GM12878 (cell line): ENCODE measurements around the gene SLC9A8. TPM values are rescaled to one million over a fixed set of nuclear protein-coding genes. Genes with fewer than 3 reads are reported as not detected.

Source experiments
- ATAC-seq: fragments of 200-7000 bp; cut with Tn5 transposase; 3 replicates; pipeline ENCODE4 v1.9.1; 2020; ENCODE audit warnings: mild to moderate bottlenecking, moderate library complexity
- BruUV-seq: library from RNA; stranded (reverse); fragments of 400-500 nt; replicated peaks from 2 replicates; lab custom pipeline; 2021; lab: Mats Ljungman, UMichigan
- CTCF ChIA-PET: fragments of 300-600 bp; sonication (Branson Sonifier 250); formaldehyde crosslinking; extraction: SDS; loops from one replicate; lab custom pipeline; 2021; ENCODE audit warnings: inconsistent platforms; lab: Yijun Ruan, JAX
- POLR2A ChIA-PET: fragments of 350-600 bp; formaldehyde crosslinking; extraction: SDS; loops from one replicate; lab custom pipeline; 2021; ENCODE audit warnings: inconsistent platforms; lab: Charles Lee
- RAD21 ChIA-PET: fragments of 300-600 bp; sonication (Branson Sonifier 250); formaldehyde crosslinking; loops from one replicate; lab custom pipeline; 2023; ENCODE audit warnings: antibody characterized with exemption; ENCODE audit not compliant: unreplicated experiment; lab: Charles Lee
- SMC1A ChIA-PET: fragments of 300-600 bp; sonication (Branson Sonifier 250); formaldehyde crosslinking; loops from one replicate; lab custom pipeline; 2023; ENCODE audit not compliant: unreplicated experiment, uncharacterized antibody; lab: Charles Lee
- DNase-seq: peaks from one replicate; pipeline ENCODE4 v3.0.0-alpha.2; 2011; ENCODE audit warnings: low read depth, low spot score
- FAIRE-seq: peaks from 3 replicates; lab custom pipeline; 2011; peaks lifted over from hg19 to GRCh38; lab: Jason Lieb, UNC
- H2AFZ ChIP-seq: 2 replicates; pipeline ENCODE4 v1.6.0; 2011; ENCODE audit warnings: low read depth, low read length, control low read depth; ENCODE audit not compliant: control insufficient read depth
- H3K27ac ChIP-seq: 2 replicates; pipeline ENCODE4 v1.5.1; 2011; ENCODE audit warnings: control low read depth; ENCODE audit not compliant: control insufficient read depth, insufficient read depth
- H3K27me3 ChIP-seq, 2 experiments: replicated peaks in 1 of 2; 2 replicates each; pipeline versions ENCODE4 v1.6.0 to v1.6.1; 2011; ENCODE audit warnings: low read length in 1 of 2; ENCODE audit not compliant: control insufficient read depth in 2 of 2, insufficient read depth in 2 of 2
- H3K36me3 ChIP-seq, 2 experiments: 2 replicates each; pipeline ENCODE4 v1.5.1; 2011; ENCODE audit warnings: low read length in 1 of 2; ENCODE audit not compliant: control insufficient read depth in 2 of 2, insufficient read depth in 2 of 2
- H3K4me1 ChIP-seq: 2 replicates; pipeline ENCODE4 v1.6.1; 2011; ENCODE audit warnings: mild to moderate bottlenecking, low read length, moderate library complexity, mixed read lengths; ENCODE audit not compliant: control insufficient read depth, insufficient read depth
- H3K4me2 ChIP-seq: 2 replicates; pipeline ENCODE4 v1.6.0; 2011; ENCODE audit warnings: control low read depth; ENCODE audit not compliant: control insufficient read depth, insufficient read depth
- H3K4me3 ChIP-seq: fragments of 200-600 bp; sonication (generic); 2 replicates; pipeline ENCODE4 v1.5.1; 2016
- H3K79me2 ChIP-seq: 2 replicates; pipeline ENCODE4 v1.6.0; 2011; ENCODE audit warnings: low read length; ENCODE audit not compliant: control insufficient read depth, insufficient read depth
- H3K9ac ChIP-seq: 2 replicates; pipeline ENCODE4 v1.8.0; 2011; ENCODE audit warnings: low read length, control low read depth, mixed read lengths; ENCODE audit not compliant: control insufficient read depth, insufficient read depth
- H3K9me3 ChIP-seq: replicated peaks from 3 replicates; pipeline ENCODE4 v1.5.1; 2011; ENCODE audit warnings: mild to moderate bottlenecking, low read length; ENCODE audit not compliant: control insufficient read depth, insufficient read depth
- H4K20me1 ChIP-seq: 2 replicates; pipeline ENCODE4 v1.6.0; 2011; ENCODE audit not compliant: control insufficient read depth, insufficient read depth
- ASH2L ChIP-seq: fragments of 300-600, 200-600 bp; sonication (generic); IDR thresholded peaks from 2 replicates; pipeline ENCODE4 v1.6.1; 2017; ENCODE audit warnings: low read depth, mild to moderate bottlenecking, borderline replicate concordance
- BHLHE40 ChIP-seq, 2 experiments: fragments of 450-650 bp in 1 of 2; IDR thresholded peaks; 2 replicates each; pipeline ENCODE4 v1.6.1; 2011 to 2017; ENCODE audit warnings: low read depth in 2 of 2, borderline replicate concordance in 1 of 2, improper control_type of control experiment in 1 of 2, low read length in 1 of 2, mild to moderate bottlenecking in 1 of 2
- DPF2 ChIP-seq: fragments of 450-650 bp; IDR thresholded peaks from 2 replicates; pipeline ENCODE4 v1.6.1; 2017; ENCODE audit warnings: mild to moderate bottlenecking
- EZH2 ChIP-seq: IDR thresholded peaks from 2 replicates; pipeline ENCODE4 v1.6.1; 2012; ENCODE audit warnings: low read depth, mild to moderate bottlenecking, control low read depth, inconsistent platforms, low read length, borderline replicate concordance; ENCODE audit not compliant: control insufficient read depth
- NR2C1 ChIP-seq: fragments of 450-650 bp; IDR thresholded peaks from 2 replicates; pipeline ENCODE4 v1.6.1; 2017; ENCODE audit warnings: antibody characterized with exemption, mild to moderate bottlenecking, moderate library complexity
- PAX8 ChIP-seq: fragments of 450-650 bp; IDR thresholded peaks from 2 replicates; pipeline ENCODE4 v1.6.1; 2017; ENCODE audit warnings: mild to moderate bottlenecking, moderate library complexity
- POU2F2 ChIP-seq: IDR thresholded peaks from 3 replicates; pipeline ENCODE4 v1.6.1; 2011; ENCODE audit warnings: low read depth, mild to moderate bottlenecking, low read length, borderline replicate concordance
- RCOR1 ChIP-seq: conservative IDR thresholded peaks from 2 replicates; pipeline ENCODE4 v1.6.1; 2012; ENCODE audit warnings: low read depth, low read length, improper control_type of control experiment
- STAT1 ChIP-seq: fragments of 450-650 bp; conservative IDR thresholded peaks from 2 replicates; pipeline ENCODE4 v1.6.1; 2014; ENCODE audit warnings: antibody characterized with exemption, mild to moderate bottlenecking
- YY1 ChIP-seq: IDR thresholded peaks from 2 replicates; pipeline ENCODE4 v1.6.1; 2011; ENCODE audit warnings: low read depth, mild to moderate bottlenecking, low read length
- ZBTB40 ChIP-seq: fragments of 450-650 bp; IDR thresholded peaks from 2 replicates; pipeline ENCODE4 v1.6.1; 2016; ENCODE audit warnings: mild to moderate bottlenecking, moderate library complexity, borderline replicate concordance
- WGBS: methylation state at CpG from one replicate; pipeline ENCODE4 v1.1.6; 2016; ENCODE audit warnings: low lambda C conversion rate; ENCODE audit not compliant: insufficient replicate concordance, insufficient coverage; ENCODE audit errors: missing lambda C conversion rate; 5-methylcytosine and 5-hydroxymethylcytosine counted together
- in situ Hi-C: fragments of 300-500 bp; cut with MboI; formaldehyde crosslinking; loops from 9 replicates; pipeline ENCODE4 v1.14.3; 2018; ENCODE audit warnings: mixed read lengths
- intact Hi-C: fragments of 100-400 bp; cut with micrococcal nuclease; formaldehyde crosslinking; loops from one replicate; pipeline ENCODE4 v1.14.2; 2022; ENCODE audit not compliant: unreplicated experiment
- polyA plus RNA-seq, 11 experiments: library from polyadenylated mRNA; depleted of rRNA in 4 of 11; unstranded in 6 of 11; stranded (reverse) in 5 of 11; fragments of >200 nt; fragmentation: Nextera tagmentation in 4 of 11; fragmentation: Illumina TruSeq in 1 of 11; extraction: Ambion mirVana in 4 of 11; extraction: Trizol in 1 of 11; gene quantifications; 1 replicate in 1 of 11; 2 replicates in 10 of 11; pipeline versions ENCODE4 v1.2.1 to v1.2.3, GENCODE V29; 2011 to 2016; ENCODE audit warnings: inconsistent platforms in 2 of 11, missing spikeins in 2 of 11, low read depth in 1 of 11
- total RNA-seq, 4 experiments: library from RNA; depleted of rRNA in 3 of 4; stranded (reverse); fragments of >200 nt in 3 of 4; fragmentation: Illumina TruSeq in 1 of 4; extraction: Trizol in 1 of 4; gene quantifications; 2 replicates each; pipeline versions ENCODE4 v1.2.1 to v1.2.3, GENCODE V29; 2013 to 2021
- TF ChIP-seq, protein P1 (sequence below): fragments of 450-650 bp; IDR thresholded peaks from 2 replicates; pipeline ENCODE4 v1.6.1; 2016; ENCODE audit warnings: mild to moderate bottlenecking
- TF ChIP-seq, protein P2 (sequence below): fragments of 450-650 bp; IDR thresholded peaks from 2 replicates; pipeline ENCODE4 v1.6.1; 2017; ENCODE audit warnings: mild to moderate bottlenecking, moderate library complexity

Gene SLC9A8
- total and polyA plus RNA-seq, 10 of the 15 experiments (the other 5 are each of a cell fraction or from before 2014, with no cell fraction given): 0.40 to 15.5 (median 6.5) TPM

DNA sequence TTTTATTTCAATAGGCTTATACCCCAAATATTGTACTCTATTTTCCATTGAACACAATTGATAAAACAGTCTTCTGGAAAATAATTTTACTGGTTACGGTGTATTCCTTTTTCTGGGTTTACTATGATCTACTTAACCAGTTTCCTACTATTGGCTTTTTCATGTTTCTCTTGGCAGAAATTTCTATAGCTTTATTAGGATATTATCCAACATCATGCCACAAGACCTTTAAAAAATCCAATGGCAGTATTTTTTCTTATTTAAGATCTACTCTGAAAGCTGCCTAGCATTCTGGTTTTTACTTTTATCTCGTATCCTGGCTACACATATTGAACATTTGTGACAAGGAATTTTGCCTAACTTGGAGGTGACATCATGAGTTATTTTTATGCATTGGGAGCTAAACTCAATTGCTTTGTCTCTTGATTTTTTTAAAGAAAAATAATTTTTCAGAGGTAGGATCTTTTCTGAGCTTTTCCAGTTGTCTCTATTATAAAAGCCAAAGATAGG lies 45.5 kb downstream of the SLC9A8 start (continued):
- TF ChIP-seq STAT1: no peak
- TF ChIP-seq YY1: no peak
- no peak for TF ChIP-seq ASH2L
- no peak for TF ChIP-seq BHLHE40 (IDR thresholded peaks at IDR 0.05; ENCODE audit: borderline replicate concordance in 1 of 2, low read depth in 2 of 2, low read length in 1 of 2)
- no peak for TF ChIP-seq POU2F2
- TF ChIP-seq RCOR1: no peak
- no peak for TF ChIP-seq PAX8
- TF ChIP-seq, protein P1, sequence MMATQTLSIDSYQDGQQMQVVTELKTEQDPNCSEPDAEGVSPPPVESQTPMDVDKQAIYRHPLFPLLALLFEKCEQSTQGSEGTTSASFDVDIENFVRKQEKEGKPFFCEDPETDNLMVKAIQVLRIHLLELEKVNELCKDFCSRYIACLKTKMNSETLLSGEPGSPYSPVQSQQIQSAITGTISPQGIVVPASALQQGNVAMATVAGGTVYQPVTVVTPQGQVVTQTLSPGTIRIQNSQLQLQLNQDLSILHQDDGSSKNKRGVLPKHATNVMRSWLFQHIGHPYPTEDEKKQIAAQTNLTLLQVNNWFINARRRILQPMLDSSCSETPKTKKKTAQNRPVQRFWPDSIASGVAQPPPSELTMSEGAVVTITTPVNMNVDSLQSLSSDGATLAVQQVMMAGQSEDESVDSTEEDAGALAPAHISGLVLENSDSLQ: no peak
- no peak for TF ChIP-seq NR2C1
- TF ChIP-seq EZH2: no peak
- TF ChIP-seq DPF2: no peak
- TF ChIP-seq, all 136 proteins: peak for 0

DNA sequence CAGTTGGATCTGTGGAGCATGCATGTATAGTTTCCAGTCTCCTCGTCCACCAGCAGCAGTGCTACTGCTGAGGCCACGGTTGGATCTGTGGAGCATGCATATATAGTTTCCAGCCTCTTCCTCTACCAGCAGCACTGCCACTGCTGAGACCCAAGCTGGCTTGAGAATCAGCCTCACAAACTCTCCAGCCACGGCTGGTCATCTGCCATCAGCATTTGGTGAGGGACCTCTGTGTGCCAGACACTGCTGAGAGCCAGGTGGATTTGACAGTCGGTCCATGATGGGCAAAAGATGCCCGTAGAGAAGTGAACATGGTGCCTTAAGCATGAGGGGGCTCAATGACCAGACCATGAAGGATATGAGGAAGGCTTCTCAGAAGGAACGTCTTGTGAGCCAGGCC lies 46.4 kb downstream of the SLC9A8 start:
- Histone ChIP-seq H3K4me2 (no peak overlapping the region), H2AFZ (no peak overlapping the region), H3K9me3 (no peaks in the 10 kb centered on the region), H3K4me3 (no peak overlapping the region), H3K27ac (no peak overlapping the region), H3K36me3 (peaks cover 13% of the 10 kb centered on the region in 2 experiments), H3K4me1 (no peaks in the 10 kb centered on the region), H3K79me2 (no peaks in the 10 kb centered on the region), H4K20me1 (no peaks in the 10 kb centered on the region), H3K27me3 (no peaks in the 10 kb centered on the region), H3K9ac (no peak overlapping the region)
- POLR2A ChIA-PET: interaction anchor here (0.5 kb wide), 1 partner anchor 148 kb away, joined by 5 read pairs; no protein-coding TSS in a partner anchor
- no peak for TF ChIP-seq ZBTB40
- TF ChIP-seq, protein P2, sequence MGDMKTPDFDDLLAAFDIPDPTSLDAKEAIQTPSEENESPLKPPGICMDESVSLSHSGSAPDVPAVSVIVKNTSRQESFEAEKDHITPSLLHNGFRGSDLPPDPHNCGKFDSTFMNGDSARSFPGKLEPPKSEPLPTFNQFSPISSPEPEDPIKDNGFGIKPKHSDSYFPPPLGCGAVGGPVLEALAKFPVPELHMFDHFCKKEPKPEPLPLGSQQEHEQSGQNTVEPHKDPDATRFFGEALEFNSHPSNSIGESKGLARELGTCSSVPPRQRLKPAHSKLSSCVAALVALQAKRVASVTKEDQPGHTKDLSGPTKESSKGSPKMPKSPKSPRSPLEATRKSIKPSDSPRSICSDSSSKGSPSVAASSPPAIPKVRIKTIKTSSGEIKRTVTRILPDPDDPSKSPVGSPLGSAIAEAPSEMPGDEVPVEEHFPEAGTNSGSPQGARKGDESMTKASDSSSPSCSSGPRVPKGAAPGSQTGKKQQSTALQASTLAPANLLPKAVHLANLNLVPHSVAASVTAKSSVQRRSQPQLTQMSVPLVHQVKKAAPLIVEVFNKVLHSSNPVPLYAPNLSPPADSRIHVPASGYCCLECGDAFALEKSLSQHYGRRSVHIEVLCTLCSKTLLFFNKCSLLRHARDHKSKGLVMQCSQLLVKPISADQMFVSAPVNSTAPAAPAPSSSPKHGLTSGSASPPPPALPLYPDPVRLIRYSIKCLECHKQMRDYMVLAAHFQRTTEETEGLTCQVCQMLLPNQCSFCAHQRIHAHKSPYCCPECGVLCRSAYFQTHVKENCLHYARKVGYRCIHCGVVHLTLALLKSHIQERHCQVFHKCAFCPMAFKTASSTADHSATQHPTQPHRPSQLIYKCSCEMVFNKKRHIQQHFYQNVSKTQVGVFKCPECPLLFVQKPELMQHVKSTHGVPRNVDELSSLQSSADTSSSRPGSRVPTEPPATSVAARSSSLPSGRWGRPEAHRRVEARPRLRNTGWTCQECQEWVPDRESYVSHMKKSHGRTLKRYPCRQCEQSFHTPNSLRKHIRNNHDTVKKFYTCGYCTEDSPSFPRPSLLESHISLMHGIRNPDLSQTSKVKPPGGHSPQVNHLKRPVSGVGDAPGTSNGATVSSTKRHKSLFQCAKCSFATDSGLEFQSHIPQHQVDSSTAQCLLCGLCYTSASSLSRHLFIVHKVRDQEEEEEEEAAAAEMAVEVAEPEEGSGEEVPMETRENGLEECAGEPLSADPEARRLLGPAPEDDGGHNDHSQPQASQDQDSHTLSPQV: no peak
- intact Hi-C loops (no loop called here), in situ Hi-C loops (loop anchor here (25.0 kb wide), 1 partner anchor 522 kb away; no protein-coding TSS in a partner anchor)
- no peak for FAIRE-seq
- no TSS peak for BruUV-seq
- WGBS: 88% methylated on average over 6 of the region's 6 CpGs
- no peak for ATAC-seq
- no peak for DNase-seq
- SMC1A ChIA-PET: interaction anchor here (0.9 to 1.4 kb wide), 2 partner anchors 14 to 317 kb away, joined by 3 to 4 read pairs; no protein-coding TSS in a partner anchor
- CTCF ChIA-PET: no interaction called here
- RAD21 ChIA-PET: interaction anchor here (1.8 kb wide), 1 partner anchor 13 kb away, joined by 6 read pairs; no protein-coding TSS in a partner anchor
